Ramos (cell line): Measurements from ENCODE around the gene KCNT2.
"Not testable (repeated sequence)": the region's sequence is repeated elsewhere in the genome, so short reads cannot be mapped to it uniquely, and the experiment has no call there.

Experiments used
- in situ Hi-C: fragments of 300-500 bp; cut with MboI; formaldehyde crosslinking; loops from one replicate; pipeline ENCODE4 v1.14.3; 2022; ENCODE audit warnings: low sequenced_read_pairs; ENCODE audit not compliant: unreplicated experiment

KCNT2 gene

GRCh38 chr1:196263086-196263485 is 345.2 kb downstream of the KCNT2 start:
- in situ Hi-C loops: not testable (repeated sequence)

- in situ Hi-C loops: no loop called here
Measured at GRCh38 chr1:196260270-196260669, 348.0 kb downstream of the KCNT2 start.

GRCh38 chr1:196259316-196259715 is 348.9 kb downstream of the KCNT2 start:
- in situ Hi-C loops: no loop called here

- in situ Hi-C loops: no loop called here
Measured at GRCh38 chr1:196255762-196256161, 352.5 kb downstream of the KCNT2 start.

GRCh38 chr1:196229546-196229945 is 378.7 kb downstream of the KCNT2 start:
- in situ Hi-C loops: no loop called here

- in situ Hi-C loops: no loop called here
Measured at GRCh38 chr1:196214866-196215265, 393.4 kb downstream of the KCNT2 start.

GRCh38 chr1:196209983-196210382 is 398.3 kb downstream of the KCNT2 start:
- in situ Hi-C loops: no loop called here

GRCh38 chr1:196209265-196209664 is 399.0 kb downstream of the KCNT2 start:
- in situ Hi-C loops: no loop called here

GRCh38 chr1:196207612-196208217 is 400.5 kb downstream of the KCNT2 start:
- in situ Hi-C loops: no loop called here

- in situ Hi-C loops: no loop called here
Measured at GRCh38 chr1:196205882-196206281, 402.4 kb downstream of the KCNT2 start.

GRCh38 chr1:196196486-196196885 is 411.8 kb downstream of the KCNT2 start:
- in situ Hi-C loops: no loop called here

- in situ Hi-C loops: no loop called here
Measured at GRCh38 chr1:196193896-196194559, 414.2 kb downstream of the KCNT2 start.

GRCh38 chr1:196183941-196184340 is 424.3 kb downstream of the KCNT2 start:
- in situ Hi-C loops: no loop called here

GRCh38 chr1:196181594-196181878 is 426.7 kb downstream of the KCNT2 start:
- in situ Hi-C loops: no loop called here

GRCh38 chr1:196180847-196181593 is 427.2 kb downstream of the KCNT2 start:
- in situ Hi-C loops: no loop called here

GRCh38 chr1:196178083-196178635 is 430.1 kb downstream of the KCNT2 start:
- in situ Hi-C loops: no loop called here
